Measurements from ENCODE around the gene TMEM14A. TPM values are rescaled to one million over a fixed set of nuclear protein-coding genes. Genes with fewer than 3 reads are reported as not detected.
A peak's percentile ranks its signal among the peaks of the same experiment; 100 is the strongest.

TMEM14A gene
- total and polyA plus RNA-seq, 9 of the 15 experiments (the other 6 are each of a cell fraction or from before 2014, with no cell fraction given) = 3.5 to 43.3 (median 8.5) TPM

- no peak for FAIRE-seq
- Histone ChIP-seq H3K27me3 (ENCODE audit: control insufficient read depth in 2 of 2, insufficient read depth in 2 of 2, low read length in 2 of 2) (no peaks in the 10 kb centered on the region), H3K36me3 (ENCODE audit: control insufficient read depth, insufficient read depth, low read length) (peaks cover 14% of the 10 kb centered on the region; the same call in 2 of the 3 replicates), H3K79me2 (ENCODE audit: control insufficient read depth, insufficient read depth, low read length) (peaks cover 16% of the 10 kb centered on the region), H4K20me1 (replicated peaks; ENCODE audit: control insufficient read depth, insufficient read depth, low read length) (no peaks in the 10 kb centered on the region), H3K27ac (ENCODE audit: extremely low read depth, low read depth, low read length) (no peak overlapping the region), H2AFZ (ENCODE audit: low read depth, low read length) (no peak overlapping the region), H3K4me1 (replicated peaks in 1 of 2; ENCODE audit: control insufficient read depth in 2 of 2, insufficient read depth in 2 of 2, low read length in 2 of 2) (peaks cover 12 to 20% of the 10 kb centered on the region in 2 experiments; a peak in 4 of 5 replicates), H3K4me2 (ENCODE audit: insufficient read depth, low read length) (no peak overlapping the region), H3K4me3 (peak overlapping the region; percentile 63; the same call in 1 of the 2 replicates), H3K9me1 (ENCODE audit: control insufficient read depth, insufficient read depth, low read length) (no peaks in the 10 kb centered on the region), H3K9ac (ENCODE audit: insufficient read depth in 1 of 2, low read depth in 2 of 2, low read length in 2 of 2) (peak overlapping the region in 1 of 2 experiments; percentile 21; a peak in 2 of 4 replicates), H3K9me3 (replicated peaks; ENCODE audit: control insufficient read depth, insufficient read depth, low read depth, low read length) (no peaks in the 10 kb centered on the region)
- WGBS (ENCODE audit: insufficient coverage, low coverage, missing lambda C conversion rate) = 28% methylated on average over 2 of the region's 2 CpGs
- ChIA-PET POLR2A (interaction anchor here (1.4 to 2.1 kb wide), 2 partner anchors 8 to 295 kb away, joined by 3 to 9 read pairs; no protein-coding TSS in a partner anchor), CTCF (ENCODE audit: low intra/inter-chr PET ratio) (interaction anchor here (0.5 kb wide), 1 partner anchor 58 kb away, joined by 3 read pairs; no protein-coding TSS in a partner anchor)
- no peak for TF ChIP-seq TFAM (CRISPR knock-in tag; conservative IDR thresholded peaks at IDR 0.05)
- no peak for TF ChIP-seq IRF2 (CRISPR knock-in tag; IDR thresholded peaks at IDR 0.05)
- intact Hi-C loops (cut with micrococcal nuclease) = loop anchor here (10.0 kb wide), 1 partner anchor 501 kb away; no protein-coding TSS in a partner anchor
- DNase-seq (ENCODE audit: extremely low read depth in 1 of 4, low spot score in 3 of 4) = no peak
- BruUV-seq (replicated peaks) = no TSS peak
- in situ Hi-C loops (cut with MboI) = loop anchor here (10.0 kb wide), 1 partner anchor 361 kb away; no protein-coding TSS in a partner anchor
- ATAC-seq = no peak
Observed at GRCh38 chr6:52666071-52666470, 4.8 kb upstream of the TMEM14A start.

- H3K9me3 ChIP-seq (replicated peaks; ENCODE audit: control insufficient read depth, insufficient read depth, low read depth, low read length) = no peaks in the 10 kb centered on the region
- in situ Hi-C loops (cut with MboI) = loop anchor here (10.0 kb wide), 1 partner anchor 362 kb away; no protein-coding TSS in a partner anchor
- no peaks in the 10 kb centered on the region for H3K9me1 ChIP-seq (ENCODE audit: control insufficient read depth, insufficient read depth, low read length)
- DNase-seq (ENCODE audit: extremely low read depth in 1 of 4, low spot score in 3 of 4) (no peak), ATAC-seq (no peak), FAIRE-seq (no peak)
- H4K20me1 ChIP-seq (replicated peaks; ENCODE audit: control insufficient read depth, insufficient read depth, low read length) = no peaks in the 10 kb centered on the region
- ChIA-PET POLR2A (interaction anchor here (0.6 kb wide), 1 partner anchor 9 kb away, joined by 3 read pairs; no protein-coding TSS in a partner anchor), CTCF (ENCODE audit: low intra/inter-chr PET ratio) (interaction anchor here (0.5 kb wide), 1 partner anchor 58 kb away, joined by 3 read pairs; no protein-coding TSS in a partner anchor)
- no peak overlapping the region for H2AFZ ChIP-seq (ENCODE audit: low read depth, low read length)
- peaks cover 16% of the 10 kb centered on the region for H3K79me2 ChIP-seq (ENCODE audit: control insufficient read depth, insufficient read depth, low read length)
- intact Hi-C loops (cut with micrococcal nuclease) = loop anchor here (10.0 kb wide), 1 partner anchor 502 kb away; no protein-coding TSS in a partner anchor
- TF ChIP-seq ZNF57 (CRISPR knock-in tag; IDR thresholded peaks at IDR 0.05) = no peak
- H3K27ac ChIP-seq (ENCODE audit: extremely low read depth, low read depth, low read length) = no peak overlapping the region
- H3K36me3 ChIP-seq (ENCODE audit: control insufficient read depth, insufficient read depth, low read length) = peaks cover 14% of the 10 kb centered on the region; the same call in 2 of the 3 replicates
- peaks cover 12 to 22% of the 10 kb centered on the region in 2 experiments; a peak in 4 of 5 replicates for H3K4me1 ChIP-seq (replicated peaks in 1 of 2; ENCODE audit: control insufficient read depth in 2 of 2, insufficient read depth in 2 of 2, low read length in 2 of 2)
- no peaks in the 10 kb centered on the region for H3K27me3 ChIP-seq (ENCODE audit: control insufficient read depth in 2 of 2, insufficient read depth in 2 of 2, low read length in 2 of 2)
- WGBS (ENCODE audit: insufficient coverage, low coverage, missing lambda C conversion rate) = 66% methylated on average over 2 of the region's 2 CpGs
- BruUV-seq (replicated peaks) = no TSS peak
- H3K4me3 ChIP-seq = no peak overlapping the region
- H3K9ac ChIP-seq (ENCODE audit: insufficient read depth in 1 of 2, low read depth in 2 of 2, low read length in 2 of 2) = no peak overlapping the region; a peak in 1 of 4 replicates
- no peak overlapping the region for H3K4me2 ChIP-seq (ENCODE audit: insufficient read depth, low read length)
Observed at GRCh38 chr6:52666523-52666922, 4.4 kb upstream of the TMEM14A start.

Measured in K562 (cell line).